Measurements from ENCODE around the gene THSD4.

THSD4 gene

DNA sequence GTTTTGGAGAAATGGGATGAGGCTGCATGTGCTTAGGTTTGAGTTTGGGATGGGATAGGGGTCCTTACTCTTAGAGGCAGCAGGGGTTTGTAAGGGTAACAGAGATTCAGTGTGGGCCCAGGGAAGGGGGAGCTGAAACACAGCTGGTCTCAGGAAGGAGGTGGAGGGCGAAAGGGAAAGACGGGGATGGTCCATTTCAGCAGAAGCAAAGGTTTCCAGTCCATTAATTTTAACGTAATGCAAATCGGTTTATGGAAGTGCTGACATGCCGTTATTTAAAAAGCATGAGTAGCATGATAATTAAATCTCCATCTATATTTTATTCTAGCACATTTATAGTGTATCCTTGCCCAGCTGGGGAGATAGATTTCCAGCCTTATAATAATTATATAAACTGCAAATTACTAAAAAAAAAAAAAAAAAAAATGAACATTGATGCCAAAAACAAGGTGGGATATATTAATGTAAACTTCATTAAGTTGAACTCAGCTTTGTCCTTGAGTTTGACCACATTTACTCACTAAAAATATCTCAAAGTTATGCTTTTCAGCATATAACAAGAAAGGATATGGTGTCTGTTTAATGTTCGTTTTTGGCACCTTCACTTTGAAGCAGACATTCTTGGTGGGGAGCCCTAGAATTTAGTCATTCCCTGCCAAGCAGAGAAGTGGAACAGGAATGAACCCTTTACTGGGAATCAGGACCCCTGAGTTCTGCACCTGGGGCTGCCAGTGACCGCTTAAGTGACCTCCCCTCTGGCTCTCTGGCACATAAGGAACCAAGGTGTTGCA is 234.7 kb downstream of the THSD4 start:
- Histone ChIP-seq H3K27ac (ENCODE audit: low read length) (no peak overlapping the region), H3K9ac (ENCODE audit: low read length) (no peak overlapping the region), H3K4me2 (ENCODE audit: low read depth, low read length) (no peak overlapping the region), H3K9me2 (replicated peaks; ENCODE audit: insufficient read depth, low read length) (no peaks in the 10 kb centered on the region), H3K27me3 (replicated peaks; ENCODE audit: insufficient read depth, low read length) (no peaks in the 10 kb centered on the region), H2AFZ (ENCODE audit: low read length) (no peak overlapping the region), H3K4me3 (ENCODE audit: low read length) (no peak overlapping the region), H3K36me3 (replicated peaks; ENCODE audit: insufficient read depth, low read length) (no peaks in the 10 kb centered on the region), H3K79me2 (ENCODE audit: low read length) (no peaks in the 10 kb centered on the region), H3F3A (ENCODE audit: insufficient read depth, low read length) (no peaks in the 10 kb centered on the region), H3K4me1 (ENCODE audit: low read length) (no peaks in the 10 kb centered on the region), H3K9me3 (replicated peaks; ENCODE audit: insufficient read depth, low read length) (no peaks in the 10 kb centered on the region), H4K20me1 (ENCODE audit: insufficient read depth, low read length) (no peaks in the 10 kb centered on the region)
- TF ChIP-seq EZH2 (optimal IDR thresholded peaks at IDR 0.05; ENCODE audit: low read depth, low read length) (no peak), EZH2phosphoT487 (IDR thresholded peaks at IDR 0.05; ENCODE audit: low read length) (no peak)
- TF ChIP-seq, protein P1, sequence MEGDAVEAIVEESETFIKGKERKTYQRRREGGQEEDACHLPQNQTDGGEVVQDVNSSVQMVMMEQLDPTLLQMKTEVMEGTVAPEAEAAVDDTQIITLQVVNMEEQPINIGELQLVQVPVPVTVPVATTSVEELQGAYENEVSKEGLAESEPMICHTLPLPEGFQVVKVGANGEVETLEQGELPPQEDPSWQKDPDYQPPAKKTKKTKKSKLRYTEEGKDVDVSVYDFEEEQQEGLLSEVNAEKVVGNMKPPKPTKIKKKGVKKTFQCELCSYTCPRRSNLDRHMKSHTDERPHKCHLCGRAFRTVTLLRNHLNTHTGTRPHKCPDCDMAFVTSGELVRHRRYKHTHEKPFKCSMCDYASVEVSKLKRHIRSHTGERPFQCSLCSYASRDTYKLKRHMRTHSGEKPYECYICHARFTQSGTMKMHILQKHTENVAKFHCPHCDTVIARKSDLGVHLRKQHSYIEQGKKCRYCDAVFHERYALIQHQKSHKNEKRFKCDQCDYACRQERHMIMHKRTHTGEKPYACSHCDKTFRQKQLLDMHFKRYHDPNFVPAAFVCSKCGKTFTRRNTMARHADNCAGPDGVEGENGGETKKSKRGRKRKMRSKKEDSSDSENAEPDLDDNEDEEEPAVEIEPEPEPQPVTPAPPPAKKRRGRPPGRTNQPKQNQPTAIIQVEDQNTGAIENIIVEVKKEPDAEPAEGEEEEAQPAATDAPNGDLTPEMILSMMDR (IDR thresholded peaks at IDR 0.05; ENCODE audit: low read length), result no peak
- DNase-seq, result no peak

DNA sequence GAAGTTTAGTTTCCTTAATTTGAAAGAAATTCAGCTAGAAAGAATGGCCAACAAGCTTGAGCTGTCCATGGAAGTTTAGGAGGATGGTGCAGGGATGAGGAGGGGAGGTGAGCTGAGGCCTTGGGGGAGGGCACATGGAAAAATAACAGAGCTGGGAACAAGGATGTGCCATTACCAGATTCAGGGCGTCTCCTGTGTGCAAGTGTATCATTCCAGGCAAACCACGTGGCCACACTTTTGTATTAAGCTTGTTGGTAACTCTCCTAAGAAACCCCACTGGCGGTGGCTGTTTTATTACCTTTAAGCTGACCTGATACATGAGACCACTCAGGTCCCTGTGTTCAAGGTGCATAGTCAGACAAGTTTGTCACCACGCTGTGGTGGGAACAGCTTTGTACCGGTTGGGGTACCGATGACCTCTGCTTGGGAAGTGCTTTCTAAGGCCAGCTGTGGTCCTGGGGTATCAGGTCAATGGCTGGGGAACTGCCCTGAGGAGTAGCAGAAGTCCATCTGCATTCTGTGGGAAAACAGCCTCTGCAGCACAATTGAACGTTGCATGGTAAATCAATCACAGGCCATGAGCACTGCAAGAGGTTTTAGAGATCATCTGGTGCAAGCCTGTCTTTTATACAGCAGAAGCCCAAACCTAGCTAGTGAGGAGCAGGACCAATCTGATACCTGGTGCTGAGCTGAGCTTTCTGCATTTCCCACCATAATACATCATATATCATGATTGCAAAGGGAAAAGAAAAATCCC is 235.5 kb downstream of the THSD4 start:
- DNase-seq, result no peak
- H3K4me3 ChIP-seq (ENCODE audit: low read length), result no peak overlapping the region
- no peak overlapping the region for H3K4me2 ChIP-seq (ENCODE audit: low read depth, low read length)
- H3K27ac ChIP-seq (ENCODE audit: low read length), result no peak overlapping the region
- no peaks in the 10 kb centered on the region for H4K20me1 ChIP-seq (ENCODE audit: insufficient read depth, low read length)
- H3K79me2 ChIP-seq (ENCODE audit: low read length), result no peaks in the 10 kb centered on the region
- TF ChIP-seq, protein P1 (IDR thresholded peaks at IDR 0.05; ENCODE audit: low read length), result no peak
- TF ChIP-seq EZH2 (optimal IDR thresholded peaks at IDR 0.05; ENCODE audit: low read depth, low read length), result no peak
- TF ChIP-seq EZH2phosphoT487 (IDR thresholded peaks at IDR 0.05; ENCODE audit: low read length), result no peak
- H3K27me3 ChIP-seq (replicated peaks; ENCODE audit: insufficient read depth, low read length), result no peaks in the 10 kb centered on the region
- H3K36me3 ChIP-seq (replicated peaks; ENCODE audit: insufficient read depth, low read length), result no peaks in the 10 kb centered on the region
- no peak overlapping the region for H3K9ac ChIP-seq (ENCODE audit: low read length)
- H3K4me1 ChIP-seq (ENCODE audit: low read length), result no peaks in the 10 kb centered on the region
- H3K9me3 ChIP-seq (replicated peaks; ENCODE audit: insufficient read depth, low read length), result no peaks in the 10 kb centered on the region
- no peaks in the 10 kb centered on the region for H3F3A ChIP-seq (ENCODE audit: insufficient read depth, low read length)
- H2AFZ ChIP-seq (ENCODE audit: low read length), result no peak overlapping the region
- H3K9me2 ChIP-seq (replicated peaks; ENCODE audit: insufficient read depth, low read length), result no peaks in the 10 kb centered on the region

DNA sequence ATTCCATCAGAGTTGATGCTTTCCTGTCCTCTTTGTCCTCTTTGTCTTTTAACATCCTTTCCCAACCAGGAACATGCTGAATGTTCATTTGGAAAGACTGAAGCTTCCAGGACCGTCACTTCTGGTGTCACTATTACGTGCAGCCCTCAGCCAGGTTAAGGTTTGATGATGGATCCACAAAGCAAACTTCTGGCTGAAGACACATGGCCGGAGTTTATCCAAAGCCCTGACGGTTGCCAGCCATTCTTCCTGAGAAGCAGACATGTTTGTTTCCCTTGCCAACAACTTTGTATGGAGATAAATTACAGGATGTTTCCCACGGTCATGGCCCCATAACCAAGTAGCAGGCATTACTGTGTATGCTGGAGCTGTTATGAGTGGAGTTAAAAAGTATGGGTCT is 236.9 kb downstream of the THSD4 start:
- TF ChIP-seq, protein P1 (IDR thresholded peaks at IDR 0.05; ENCODE audit: low read length), result no peak
- TF ChIP-seq EZH2phosphoT487 (IDR thresholded peaks at IDR 0.05; ENCODE audit: low read length) (no peak), EZH2 (optimal IDR thresholded peaks at IDR 0.05; ENCODE audit: low read depth, low read length) (no peak)
- H3K27ac ChIP-seq (ENCODE audit: low read length), result no peak overlapping the region
- no peak overlapping the region for H3K9ac ChIP-seq (ENCODE audit: low read length)
- H3K79me2 ChIP-seq (ENCODE audit: low read length), result no peaks in the 10 kb centered on the region
- no peaks in the 10 kb centered on the region for H3K27me3 ChIP-seq (replicated peaks; ENCODE audit: insufficient read depth, low read length)
- no peaks in the 10 kb centered on the region for H3K9me3 ChIP-seq (replicated peaks; ENCODE audit: insufficient read depth, low read length)
- no peaks in the 10 kb centered on the region for H3F3A ChIP-seq (ENCODE audit: insufficient read depth, low read length)
- H4K20me1 ChIP-seq (ENCODE audit: insufficient read depth, low read length), result no peaks in the 10 kb centered on the region
- H2AFZ ChIP-seq (ENCODE audit: low read length), result no peak overlapping the region
- H3K4me1 ChIP-seq (ENCODE audit: low read length), result no peaks in the 10 kb centered on the region
- H3K36me3 ChIP-seq (replicated peaks; ENCODE audit: insufficient read depth, low read length), result no peaks in the 10 kb centered on the region
- H3K9me2 ChIP-seq (replicated peaks; ENCODE audit: insufficient read depth, low read length), result no peaks in the 10 kb centered on the region
- no peak for DNase-seq
- H3K4me2 ChIP-seq (ENCODE audit: low read depth, low read length), result no peak overlapping the region
- H3K4me3 ChIP-seq (ENCODE audit: low read length), result no peak overlapping the region

Data from MM.1S (cell line).